Fibroblast of the aortic adventitia (primary cell): ENCODE measurements around the gene ZSCAN9. TPM values are rescaled to one million over a fixed set of nuclear protein-coding genes. Genes with fewer than 3 reads are reported as not detected.
A peak's percentile ranks its signal among the peaks of the same experiment; 100 is the strongest.

Source experiments
- DNase-seq: peaks from one replicate; pipeline ENCODE4 v3.0.0-alpha.2; 2010; ENCODE audit warnings: low read depth
- H3K4me3 ChIP-seq: 2 replicates; pipeline ENCODE4 v1.5.1; 2011; ENCODE audit warnings: low read depth, mild to moderate bottlenecking, control low read depth, low read length, moderate library complexity
- total RNA-seq: library from RNA; depleted of rRNA; stranded (reverse); fragments of >200 nt; gene quantifications from 2 replicates; pipeline ENCODE4 v1.2.3, GENCODE V29; 2012; ENCODE audit warnings: low replicate concordance
- TF ChIP-seq, protein P1 (sequence below): IDR thresholded peaks from 2 replicates; pipeline ENCODE4 v1.5.1; 2011; ENCODE audit warnings: mild to moderate bottlenecking, low read length, control low read depth, inconsistent platforms; ENCODE audit not compliant: insufficient read depth

ZSCAN9 gene
- total RNA-seq, 1 donor = 10.8 TPM

DNA sequence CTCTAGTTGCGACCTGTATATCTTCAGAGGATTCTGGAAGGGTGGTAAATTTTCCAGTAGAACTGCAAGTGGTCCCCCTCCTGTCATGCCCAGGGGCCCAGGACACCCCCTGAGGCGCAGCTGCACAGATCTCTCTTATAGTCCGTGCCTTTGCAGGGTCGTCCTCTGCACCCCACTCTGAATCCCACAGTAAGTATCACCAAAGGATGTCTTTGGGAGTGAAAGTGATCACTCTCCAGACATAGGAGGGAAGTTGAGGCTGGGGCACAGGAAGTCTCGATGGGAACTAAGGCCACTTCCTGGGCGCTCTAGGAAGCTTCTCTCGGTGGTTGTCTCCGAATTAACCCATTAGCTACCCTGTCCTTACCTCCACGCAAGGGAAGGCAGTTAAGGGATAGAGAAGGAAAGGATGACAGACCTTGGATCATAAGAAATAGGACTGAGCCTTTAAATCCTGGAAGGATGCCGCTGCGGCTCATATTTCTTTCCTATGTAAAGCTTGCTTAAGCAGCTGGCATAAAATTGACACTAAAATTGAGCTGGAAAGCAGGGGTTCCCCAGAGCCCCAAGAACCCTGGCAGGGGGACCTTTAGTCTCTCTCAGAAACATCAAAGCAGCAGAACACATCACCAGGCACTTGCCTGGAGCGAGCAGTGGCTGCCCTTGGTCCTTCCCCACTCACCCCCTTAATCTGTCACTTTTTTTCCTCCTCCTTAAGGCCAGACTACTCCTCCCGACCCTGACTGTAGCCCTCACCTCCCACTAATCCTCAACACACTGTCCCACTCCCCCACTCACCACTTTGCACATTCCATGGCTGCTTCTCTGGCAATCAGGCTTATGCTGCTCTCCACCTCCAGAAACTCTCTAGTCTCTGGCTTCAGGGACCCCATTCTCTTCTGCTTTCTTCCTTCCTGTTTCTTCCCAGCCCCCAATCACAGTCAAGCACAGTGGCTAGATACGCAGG, 27.2 kb downstream of the ZSCAN9 start, which contains the start of gene ZKSCAN4:
TSS of gene ZKSCAN4 (minus strand) at position 261 of the 967 bp plus-strand sequence. CDS start 289 bp downstream, outside the sequence.
- DNase-seq = peak; percentile 97

DNA sequence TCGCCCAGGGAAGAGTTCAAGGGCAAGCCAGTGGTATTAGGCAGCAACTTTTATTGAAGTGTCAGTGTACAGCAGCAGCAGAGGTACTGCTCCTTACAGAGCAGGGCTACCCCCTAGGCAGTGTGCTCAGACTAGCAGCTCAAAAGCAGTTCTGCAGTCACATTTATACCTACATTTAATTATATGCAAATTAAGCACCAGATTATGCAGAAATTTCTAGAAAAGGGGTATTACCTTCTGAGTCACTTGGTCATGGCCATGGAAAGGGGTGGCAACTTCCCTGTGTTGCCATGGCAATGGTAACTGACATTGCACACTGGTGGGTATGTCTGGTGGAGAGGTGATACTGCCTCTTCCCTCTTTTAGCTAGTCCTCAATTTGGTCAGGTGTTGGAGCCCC, 29.0 kb downstream of the ZSCAN9 start:
- no peak overlapping the region for H3K4me3 ChIP-seq
- TF ChIP-seq, protein P1, sequence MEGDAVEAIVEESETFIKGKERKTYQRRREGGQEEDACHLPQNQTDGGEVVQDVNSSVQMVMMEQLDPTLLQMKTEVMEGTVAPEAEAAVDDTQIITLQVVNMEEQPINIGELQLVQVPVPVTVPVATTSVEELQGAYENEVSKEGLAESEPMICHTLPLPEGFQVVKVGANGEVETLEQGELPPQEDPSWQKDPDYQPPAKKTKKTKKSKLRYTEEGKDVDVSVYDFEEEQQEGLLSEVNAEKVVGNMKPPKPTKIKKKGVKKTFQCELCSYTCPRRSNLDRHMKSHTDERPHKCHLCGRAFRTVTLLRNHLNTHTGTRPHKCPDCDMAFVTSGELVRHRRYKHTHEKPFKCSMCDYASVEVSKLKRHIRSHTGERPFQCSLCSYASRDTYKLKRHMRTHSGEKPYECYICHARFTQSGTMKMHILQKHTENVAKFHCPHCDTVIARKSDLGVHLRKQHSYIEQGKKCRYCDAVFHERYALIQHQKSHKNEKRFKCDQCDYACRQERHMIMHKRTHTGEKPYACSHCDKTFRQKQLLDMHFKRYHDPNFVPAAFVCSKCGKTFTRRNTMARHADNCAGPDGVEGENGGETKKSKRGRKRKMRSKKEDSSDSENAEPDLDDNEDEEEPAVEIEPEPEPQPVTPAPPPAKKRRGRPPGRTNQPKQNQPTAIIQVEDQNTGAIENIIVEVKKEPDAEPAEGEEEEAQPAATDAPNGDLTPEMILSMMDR = no peak
- DNase-seq = no peak

More for the DNA sequence above, 27.2 kb downstream of the ZSCAN9 start, which contains the start of gene ZKSCAN4:
- TF ChIP-seq, protein P1 = no peak
- H3K4me3 ChIP-seq = peak within 1 kb of the TSS; percentile 90

DNA sequence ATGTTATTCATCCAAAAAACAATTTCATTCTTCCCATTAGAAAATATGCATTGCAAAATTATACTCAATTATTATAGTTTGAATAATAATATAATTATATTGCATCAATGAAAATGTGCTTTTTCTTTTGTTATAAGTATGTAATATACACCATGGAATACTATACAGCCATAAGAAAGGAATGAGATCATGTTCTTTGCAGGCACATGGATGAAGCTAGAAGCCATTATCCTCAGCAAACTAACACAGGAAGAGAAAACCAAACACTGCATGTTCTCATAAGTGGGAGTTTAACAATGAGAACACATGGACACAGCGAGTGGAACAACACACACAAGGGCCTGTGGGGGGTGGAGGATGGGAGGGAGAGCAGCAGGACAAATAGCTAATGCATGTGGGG, 32.0 kb downstream of the ZSCAN9 start:
- TF ChIP-seq, protein P1 = no peak
- no peak overlapping the region for H3K4me3 ChIP-seq
- DNase-seq = no peak

DNA sequence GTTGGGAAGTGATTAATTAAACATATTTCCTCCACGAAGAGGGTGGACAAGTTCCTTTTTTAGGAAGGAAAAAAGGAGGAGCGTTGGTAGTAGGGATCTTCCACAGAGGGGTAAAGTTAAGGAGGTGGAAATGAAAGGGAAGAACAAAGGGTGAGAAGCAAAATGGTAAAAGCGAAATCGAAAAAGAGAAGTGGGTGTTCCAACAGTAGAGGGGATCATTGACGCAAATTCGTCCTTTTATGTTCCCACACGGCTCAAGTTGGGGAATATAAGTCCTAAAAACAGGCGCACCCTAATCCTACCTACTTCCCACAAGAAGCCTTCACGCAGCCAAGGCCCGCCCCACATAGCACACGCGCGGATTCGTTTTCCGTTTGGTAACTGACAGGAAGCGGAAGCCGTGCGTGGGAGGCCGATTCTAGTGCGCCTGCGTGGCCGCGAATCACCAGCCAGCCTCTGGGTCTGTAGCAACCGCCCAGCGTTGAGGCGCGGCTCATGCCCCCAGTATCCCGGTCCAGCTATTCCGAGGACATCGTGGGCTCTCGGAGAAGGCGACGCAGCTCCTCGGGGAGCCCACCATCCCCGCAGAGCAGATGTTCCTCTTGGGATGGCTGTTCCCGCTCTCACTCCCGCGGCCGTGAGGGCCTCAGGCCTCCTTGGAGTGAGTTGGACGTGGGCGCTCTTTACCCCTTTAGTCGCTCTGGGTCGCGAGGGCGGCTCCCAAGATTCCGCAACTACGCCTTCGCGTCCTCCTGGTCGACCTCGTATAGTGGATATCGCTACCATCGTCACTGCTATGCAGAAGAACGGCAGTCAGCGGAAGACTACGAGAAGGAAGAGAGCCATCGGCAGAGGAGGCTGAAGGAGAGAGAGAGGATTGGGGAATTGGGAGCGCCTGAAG, 34.1 kb downstream of the ZSCAN9 start, which contains the start of gene NKAPL:
TSS of gene NKAPL (plus strand) at position 421 of the 901 bp plus-strand sequence. CDS start at position 496, 75 bp downstream.
- peak within 1 kb of the TSS; percentile 45 for H3K4me3 ChIP-seq
- DNase-seq = peak; percentile 67
- TF ChIP-seq, protein P1 = no peak

GRCh38 chr6:28263922-28264321, 38.8 kb downstream of the ZSCAN9 start:
- TF ChIP-seq, protein P1 = no peak
- no peak for DNase-seq
- no peak overlapping the region for H3K4me3 ChIP-seq

GRCh38 chr6:28264834-28265401, 39.8 kb downstream of the ZSCAN9 start:
- no peak overlapping the region for H3K4me3 ChIP-seq
- DNase-seq = no peak
- TF ChIP-seq, protein P1 = no peak
